Measurements from ENCODE around the gene AZGP1. TPM values are rescaled to one million over a fixed set of nuclear protein-coding genes. Genes with fewer than 3 reads are reported as not detected.
"Not testable (repeated sequence)": the region's sequence is repeated elsewhere in the genome, so short reads cannot be mapped to it uniquely, and the experiment has no call there.

AZGP1 gene
- total and polyA plus RNA-seq, 2 of the 13 experiments (the other 11 are each of a cell fraction or from before 2014, with no cell fraction given): 93.8 to 229 TPM

GRCh38 chr7:100012385-100013327, 36.8 kb upstream of the AZGP1 start (continued):
- peak; percentile 65 for TF ChIP-seq ZNF687 (CRISPR knock-in tag; IDR thresholded peaks at IDR 0.05)
- TF ChIP-seq ERF (CRISPR knock-in tag; IDR thresholded peaks at IDR 0.05): 0 out of 2 replicates have a peak, but pooled peaks have one; percentile 5
- TF ChIP-seq SMAD3 (CRISPR knock-in tag; IDR thresholded peaks at IDR 0.05): 0 out of 2 replicates have a peak, but pooled peaks have one; percentile 35
- TF ChIP-seq EP300 (IDR thresholded peaks at IDR 0.05; ENCODE audit: low read depth in 2 of 2, low read length in 2 of 2): peak in 1 of 2 experiments; percentile 84; a peak in 2 of 4 replicates
- peak; percentile 56; the same call in 1 of the 2 replicates for TF ChIP-seq EP300 (CRISPR knock-in tag; IDR thresholded peaks at IDR 0.05; ENCODE audit: borderline replicate concordance)
- TF ChIP-seq KLF16 (CRISPR knock-in tag; IDR thresholded peaks at IDR 0.05): peak in 1 of 2 experiments; percentile 42; a peak in 1 of 4 replicates
- TF ChIP-seq IRF9 (CRISPR knock-in tag; IDR thresholded peaks at IDR 0.05; ENCODE audit: borderline replicate concordance): 0 out of 2 replicates have a peak, but pooled peaks have one; percentile 16
- TF ChIP-seq CEBPG (CRISPR knock-in tag; IDR thresholded peaks at IDR 0.05): peak; percentile 81
- TF ChIP-seq SOX5 (CRISPR knock-in tag; IDR thresholded peaks at IDR 0.05; ENCODE audit: borderline replicate concordance): peak; percentile 77; the same call in 1 of the 2 replicates
- TF ChIP-seq, protein P1, sequence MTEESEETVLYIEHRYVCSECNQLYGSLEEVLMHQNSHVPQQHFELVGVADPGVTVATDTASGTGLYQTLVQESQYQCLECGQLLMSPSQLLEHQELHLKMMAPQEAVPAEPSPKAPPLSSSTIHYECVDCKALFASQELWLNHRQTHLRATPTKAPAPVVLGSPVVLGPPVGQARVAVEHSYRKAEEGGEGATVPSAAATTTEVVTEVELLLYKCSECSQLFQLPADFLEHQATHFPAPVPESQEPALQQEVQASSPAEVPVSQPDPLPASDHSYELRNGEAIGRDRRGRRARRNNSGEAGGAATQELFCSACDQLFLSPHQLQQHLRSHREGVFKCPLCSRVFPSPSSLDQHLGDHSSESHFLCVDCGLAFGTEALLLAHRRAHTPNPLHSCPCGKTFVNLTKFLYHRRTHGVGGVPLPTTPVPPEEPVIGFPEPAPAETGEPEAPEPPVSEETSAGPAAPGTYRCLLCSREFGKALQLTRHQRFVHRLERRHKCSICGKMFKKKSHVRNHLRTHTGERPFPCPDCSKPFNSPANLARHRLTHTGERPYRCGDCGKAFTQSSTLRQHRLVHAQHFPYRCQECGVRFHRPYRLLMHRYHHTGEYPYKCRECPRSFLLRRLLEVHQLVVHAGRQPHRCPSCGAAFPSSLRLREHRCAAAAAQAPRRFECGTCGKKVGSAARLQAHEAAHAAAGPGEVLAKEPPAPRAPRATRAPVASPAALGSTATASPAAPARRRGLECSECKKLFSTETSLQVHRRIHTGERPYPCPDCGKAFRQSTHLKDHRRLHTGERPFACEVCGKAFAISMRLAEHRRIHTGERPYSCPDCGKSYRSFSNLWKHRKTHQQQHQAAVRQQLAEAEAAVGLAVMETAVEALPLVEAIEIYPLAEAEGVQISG (CRISPR knock-in tag; IDR thresholded peaks at IDR 0.05): peak; percentile 60
- TF ChIP-seq NR2F6 (IDR thresholded peaks at IDR 0.05): 0 out of 2 replicates have a peak, but pooled peaks have one; percentile 10
- 0 out of 2 replicates have a peak, but pooled peaks have one; percentile 33 for TF ChIP-seq NR2F6 (CRISPR knock-in tag; IDR thresholded peaks at IDR 0.05)
- TF ChIP-seq CREM (IDR thresholded peaks at IDR 0.05): peak; percentile 48; the same call in 1 of the 2 replicates
- not testable (repeated sequence) for TF ChIP-seq CREM (CRISPR knock-in tag; IDR thresholded peaks at IDR 0.05); SOX13 (IDR thresholded peaks at IDR 0.05)
- TF ChIP-seq TBX2 (CRISPR knock-in tag; IDR thresholded peaks at IDR 0.05; ENCODE audit: borderline replicate concordance): peak; percentile 78; the same call in 1 of the 2 replicates
- peak in 1 of 2 experiments; percentile 77; a peak in 2 of 4 replicates for TF ChIP-seq SOX13 (CRISPR knock-in tag; conservative IDR thresholded peaks at IDR 0.05 in 1 of 2, IDR thresholded peaks at IDR 0.05 in 1 of 2)
- TF ChIP-seq ARID3A (IDR thresholded peaks at IDR 0.05; ENCODE audit: low read depth, low read length): peak; percentile 69; the same call in 1 of the 2 replicates
- peak; percentile 41; the same call in 1 of the 2 replicates for TF ChIP-seq ZNF12 (CRISPR knock-in tag; IDR thresholded peaks at IDR 0.05)

Data from HepG2 (cell line).